Measurements from ENCODE around the gene FOXO1. TPM values are rescaled to one million over a fixed set of nuclear protein-coding genes. Genes with fewer than 3 reads are reported as not detected.
A peak's percentile ranks its signal among the peaks of the same experiment; 100 is the strongest.

The FOXO1 gene
- total RNA-seq, 1 donor from 2014 or later: 9.7 TPM

DNA sequence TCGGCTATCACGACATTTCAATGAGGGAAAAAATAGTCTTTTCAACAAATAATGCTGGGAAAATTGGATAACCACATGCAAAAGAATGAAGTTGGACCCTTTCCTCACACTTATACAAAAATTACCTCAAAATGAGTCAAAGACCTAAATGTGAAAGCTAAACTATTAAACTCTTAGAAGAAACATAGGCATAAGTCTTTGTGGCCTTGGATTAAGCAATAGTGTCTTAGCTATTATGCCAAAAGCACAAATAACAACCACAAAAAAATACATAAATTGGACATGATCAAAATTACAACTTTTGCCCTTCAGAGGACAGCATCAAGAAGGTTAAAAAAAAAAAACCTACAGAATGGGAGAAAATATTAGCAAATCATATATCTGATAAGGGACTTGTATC lies 156.6 kb downstream of the FOXO1 start:
- Mint-ChIP-seq H3K9me3 (ENCODE audit: low read depth) (no peaks in the 10 kb centered on the region), H3K27me3 (ENCODE audit: low read depth) (no peaks in the 10 kb centered on the region), H3K36me3 (ENCODE audit: low read depth) (no peaks in the 10 kb centered on the region), H3K4me3 (ENCODE audit: unreplicated experiment) (no peak overlapping the region), H3K4me1 (ENCODE audit: low read depth) (peaks cover 21% of the 10 kb centered on the region), H3K27ac (ENCODE audit: unreplicated experiment) (no peak overlapping the region)
- DNase-seq (ENCODE audit: low spot score): no peak
- no peak for TF ChIP-seq CTCF (IDR thresholded peaks at IDR 0.05)

DNA sequence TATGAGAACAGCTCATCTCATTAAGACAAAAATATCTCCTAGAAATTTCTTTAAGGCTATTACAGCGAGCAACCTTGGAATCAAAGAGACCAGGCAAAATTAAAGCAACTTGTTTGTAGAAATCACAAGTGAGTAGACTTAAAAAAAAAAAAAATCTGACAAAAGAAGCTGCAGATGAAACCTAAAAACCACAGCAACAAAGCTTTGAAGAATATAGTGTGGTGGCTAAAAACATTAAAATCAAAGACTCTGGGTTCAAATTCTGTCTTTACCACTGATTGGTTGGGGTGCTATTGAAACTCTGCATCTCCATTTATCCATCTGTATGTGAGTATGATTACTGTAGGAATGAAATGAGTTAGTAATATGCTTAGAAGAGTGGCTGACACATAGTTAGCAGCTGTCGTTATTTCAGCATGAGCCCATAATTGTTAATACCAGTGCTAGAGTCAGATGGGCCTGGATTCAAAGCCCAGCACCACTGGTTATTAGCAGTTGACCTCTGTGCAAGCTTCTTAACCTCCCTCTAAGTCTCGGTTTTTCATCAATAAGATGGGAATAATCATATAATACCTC lies 157.6 kb downstream of the FOXO1 start:
- Mint-ChIP-seq H3K9me3 (ENCODE audit: low read depth) (peaks cover 3% of the 10 kb centered on the region), H3K36me3 (ENCODE audit: low read depth) (no peaks in the 10 kb centered on the region), H3K27me3 (ENCODE audit: low read depth) (no peaks in the 10 kb centered on the region), H3K27ac (ENCODE audit: unreplicated experiment) (no peak overlapping the region), H3K4me3 (ENCODE audit: unreplicated experiment) (no peak overlapping the region), H3K4me1 (ENCODE audit: low read depth) (peaks cover 31% of the 10 kb centered on the region)
- no peak for DNase-seq (ENCODE audit: low spot score)
- no peak for TF ChIP-seq CTCF (IDR thresholded peaks at IDR 0.05)

DNA sequence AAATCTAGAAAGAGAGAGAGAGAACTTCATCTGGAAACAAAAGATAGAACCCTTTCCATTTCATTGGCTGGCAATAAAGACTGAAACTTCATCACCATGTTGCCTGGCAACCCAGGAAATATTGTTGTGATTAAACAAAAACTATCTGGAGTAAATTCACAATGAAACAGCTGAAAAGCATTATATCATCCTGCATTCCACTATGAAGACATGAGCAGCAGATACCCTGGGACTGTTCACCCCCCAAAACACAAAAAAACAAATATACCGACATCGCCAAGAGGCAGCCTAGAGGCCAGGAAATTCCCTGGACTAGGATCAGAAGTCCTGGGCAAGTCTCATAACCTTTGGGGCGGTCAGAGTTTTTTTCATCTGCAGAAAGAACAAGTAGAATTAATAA lies 158.3 kb downstream of the FOXO1 start:
- H3K9me3 Mint-ChIP-seq (ENCODE audit: low read depth): peaks cover 4% of the 10 kb centered on the region
- peak overlapping the region; percentile 79 for H3K27ac Mint-ChIP-seq (ENCODE audit: unreplicated experiment)
- H3K4me1 Mint-ChIP-seq (ENCODE audit: low read depth): peaks cover 38% of the 10 kb centered on the region
- no peak for TF ChIP-seq CTCF (IDR thresholded peaks at IDR 0.05)
- DNase-seq (ENCODE audit: low spot score): no peak
- H3K4me3 Mint-ChIP-seq (ENCODE audit: unreplicated experiment): no peak overlapping the region
- no peaks in the 10 kb centered on the region for H3K36me3 Mint-ChIP-seq (ENCODE audit: low read depth)
- H3K27me3 Mint-ChIP-seq (ENCODE audit: low read depth): no peaks in the 10 kb centered on the region

- Mint-ChIP-seq H3K36me3 (ENCODE audit: low read depth) (no peaks in the 10 kb centered on the region), H3K27ac (ENCODE audit: unreplicated experiment) (no peak overlapping the region), H3K4me3 (ENCODE audit: unreplicated experiment) (no peak overlapping the region), H3K9me3 (ENCODE audit: low read depth) (peaks cover 4% of the 10 kb centered on the region), H3K4me1 (ENCODE audit: low read depth) (peaks cover 38% of the 10 kb centered on the region), H3K27me3 (ENCODE audit: low read depth) (no peaks in the 10 kb centered on the region)
- TF ChIP-seq CTCF (IDR thresholded peaks at IDR 0.05): no peak
- no peak for DNase-seq (ENCODE audit: low spot score)
Observed at GRCh38 chr13:40506592-40507446, 159.6 kb downstream of the FOXO1 start.

Other genes starting within 250 kb of the FOXO1 start
- gene MRPS31, start 104.5 kb upstream of the FOXO1 start, total RNA-seq: 11.5 to 15.4 TPM (median 12.3 TPM) in 3 replicates
- 8.2 to 10.0 TPM (median 9.3 TPM) in 3 replicates for gene SLC25A15, start 123.0 kb upstream of the FOXO1 start, total RNA-seq